ENCODE results near the gene SEZ6L2. TPM values are rescaled to one million over a fixed set of nuclear protein-coding genes. Genes with fewer than 3 reads are reported as not detected.
A peak's percentile ranks its signal among the peaks of the same experiment; 100 is the strongest.

Gene SEZ6L2
- total RNA-seq, 4 donors from 2014 or later: 1.4 to 100 (median 3.1) TPM

DNA sequence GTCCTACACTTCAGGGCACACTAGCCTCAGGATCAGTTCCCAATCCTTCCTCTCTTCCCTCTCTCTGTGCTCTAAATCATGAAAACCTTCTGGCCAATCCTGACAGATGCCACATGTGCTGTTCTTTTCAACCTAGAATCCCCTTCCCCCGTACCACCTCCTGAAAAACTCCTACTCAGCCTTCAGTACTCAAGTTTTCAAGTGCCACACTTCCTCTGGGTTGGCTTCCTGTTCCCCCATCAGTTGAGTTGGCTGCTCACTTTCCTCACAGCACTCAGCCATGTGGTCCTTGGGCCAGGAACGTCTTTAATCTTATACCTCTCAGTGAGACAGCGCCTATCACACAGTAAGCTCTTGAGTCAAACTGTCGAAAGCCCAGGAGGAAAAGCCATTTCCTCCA, 4.2 kb upstream of the SEZ6L2 start:
- TF ChIP-seq POLR2A (IDR thresholded peaks at IDR 0.05): no peak
- TF ChIP-seq CTCF (IDR thresholded peaks at IDR 0.05): no peak
- H3K4me3 ChIP-seq (ENCODE audit: low read depth, poor library complexity, severe bottlenecking): no peak overlapping the region
- DNase-seq (ENCODE audit: low spot score in 2 of 2): no peak
- intact Hi-C loops (cut with DNase I; ENCODE audit: low total_unique reads): no loop called here
- WGBS, 2 donors: 61 to 66% methylated on average over 4 of the region's 4 CpGs

DNA sequence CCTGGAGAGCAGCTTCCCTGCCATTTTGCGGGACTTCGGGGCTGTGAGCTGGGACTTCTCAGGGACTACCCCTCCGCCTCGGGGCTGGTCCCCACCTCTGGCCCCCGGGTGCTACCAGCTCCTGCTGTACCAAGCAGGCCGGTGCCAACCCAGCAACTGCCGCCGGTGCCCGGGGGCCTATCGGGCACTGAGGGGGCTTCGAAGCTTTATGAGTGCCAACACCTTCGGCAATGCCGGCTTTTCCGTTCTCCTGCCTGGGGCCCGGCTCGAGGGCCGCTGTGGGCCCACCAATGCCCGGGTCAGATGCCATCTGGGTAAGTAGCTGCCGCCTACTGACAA, 2.2 kb upstream of the SEZ6L2 start:
- no peak overlapping the region for H3K4me3 ChIP-seq (ENCODE audit: low read depth, poor library complexity, severe bottlenecking)
- no peak for TF ChIP-seq CTCF (IDR thresholded peaks at IDR 0.05)
- TF ChIP-seq POLR2A (IDR thresholded peaks at IDR 0.05): no peak
- no peak for DNase-seq (ENCODE audit: low spot score in 2 of 2)
- WGBS, 2 donors: 74 to 83% methylated on average over 6 to 19 of the region's 19 CpGs
- intact Hi-C loops (cut with DNase I; ENCODE audit: low total_unique reads): no loop called here

GRCh38 chr16:29900888-29901606, 1.7 kb upstream of the SEZ6L2 start:
- H3K4me3 ChIP-seq (ENCODE audit: low read depth, poor library complexity, severe bottlenecking): no peak overlapping the region
- TF ChIP-seq CTCF (IDR thresholded peaks at IDR 0.05) (no peak), POLR2A (IDR thresholded peaks at IDR 0.05) (no peak)
- intact Hi-C loops (cut with DNase I; ENCODE audit: low total_unique reads): no loop called here
- no peak for DNase-seq (ENCODE audit: low spot score in 2 of 2)
- WGBS, 2 donors: 54 to 62% methylated on average over 26 to 28 of the region's 31 CpGs

DNA sequence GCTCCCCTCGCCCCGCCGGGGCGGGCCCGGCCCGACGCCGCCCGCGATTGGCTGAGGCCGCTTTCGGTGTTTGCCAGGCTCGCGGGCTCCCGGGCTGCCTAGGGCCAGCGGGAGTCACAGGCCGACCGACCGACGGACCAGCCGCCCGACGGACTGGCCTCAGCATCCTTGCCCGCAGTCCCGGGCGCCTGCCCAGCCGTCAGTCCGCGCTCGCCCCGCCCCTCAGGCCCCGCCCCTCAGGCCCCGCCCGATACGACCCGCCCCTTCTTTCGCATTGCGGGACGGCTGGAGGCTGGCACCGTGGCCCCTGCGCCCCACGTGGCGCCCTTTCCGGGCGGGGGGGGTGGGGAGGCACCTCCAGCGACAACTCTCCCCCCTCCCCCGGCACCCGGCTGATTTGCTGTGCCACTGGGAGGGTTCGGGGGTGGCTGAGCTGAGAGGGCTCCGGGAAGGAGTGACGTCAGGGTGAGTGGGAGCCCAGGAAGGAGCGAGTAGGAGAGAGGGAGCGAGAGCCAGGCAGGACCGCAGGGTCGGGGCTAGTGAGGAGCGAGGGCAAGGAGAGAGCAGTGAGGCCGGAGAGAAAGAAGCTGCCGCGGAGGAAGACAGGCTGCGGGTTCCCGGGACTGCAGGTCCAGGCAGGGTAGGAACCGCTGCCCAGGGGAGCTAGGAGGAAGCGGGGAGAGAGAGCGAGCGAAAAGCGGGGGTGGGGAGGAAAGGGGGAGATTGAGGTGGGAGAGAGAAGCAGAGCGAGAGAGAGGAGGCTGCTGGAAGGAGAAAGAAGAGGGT, 945 bp upstream of the SEZ6L2 start, which contains the start of gene ASPHD1:
ASPHD1 (plus strand) TSS at position 387 of the 786 bp plus-strand sequence. CDS start 484 bp downstream, outside the sequence.
- peak in 1 of 2 donors; percentile 93 for DNase-seq (ENCODE audit: low spot score in 2 of 2)
- intact Hi-C loops (cut with DNase I; ENCODE audit: low total_unique reads): no loop called here
- H3K4me3 ChIP-seq (ENCODE audit: low read depth, poor library complexity, severe bottlenecking): peak within 1 kb of the TSS; percentile 23
- TF ChIP-seq POLR2A (IDR thresholded peaks at IDR 0.05) (no peak), CTCF (IDR thresholded peaks at IDR 0.05) (peak in 1 of 3 donors; percentile 8)
- WGBS, 2 donors: 1 to 2% methylated on average over 21 to 26 of the region's 67 CpGs

DNA sequence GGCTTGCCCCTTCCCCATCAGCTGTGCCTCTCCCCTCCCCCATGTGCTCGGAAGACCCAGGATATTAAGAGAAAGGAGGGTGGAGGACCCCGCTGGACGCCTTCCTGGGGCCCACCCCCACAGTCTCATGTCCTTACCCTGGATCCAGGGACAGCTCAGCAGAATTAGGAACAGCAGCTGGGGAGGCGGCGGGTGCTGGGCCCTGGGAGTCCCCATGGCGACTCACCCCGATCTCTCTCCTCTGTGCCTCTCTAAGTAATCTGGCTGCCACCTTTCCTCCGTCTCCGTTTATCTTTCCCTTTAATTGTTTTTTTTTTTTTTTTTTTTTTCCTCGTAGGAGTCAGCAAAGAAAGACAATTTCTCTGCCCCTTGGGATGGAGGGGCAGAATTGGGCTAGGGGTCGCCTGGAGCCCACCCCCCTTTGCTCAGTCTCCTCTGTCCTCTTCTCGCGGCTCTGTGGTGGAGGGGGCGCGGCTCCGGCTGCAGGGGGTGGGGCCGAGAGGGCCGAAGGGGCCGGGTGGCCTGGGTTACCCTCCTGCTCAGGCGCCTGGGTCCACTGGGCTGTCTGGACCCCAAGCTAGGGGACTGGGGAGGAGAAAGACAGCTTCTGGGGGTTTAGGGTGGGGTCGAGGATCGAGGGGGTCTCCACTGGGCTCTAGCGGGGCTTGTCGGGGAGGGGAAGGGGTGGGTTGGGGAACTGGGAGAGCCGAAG, 390 bp downstream of the SEZ6L2 start:
- WGBS, 2 donors: 2 to 3% methylated on average over 24 to 25 of the region's 25 CpGs
- intact Hi-C loops (cut with DNase I; ENCODE audit: low total_unique reads): no loop called here
- no peak overlapping the region for H3K4me3 ChIP-seq (ENCODE audit: low read depth, poor library complexity, severe bottlenecking)
- TF ChIP-seq CTCF (IDR thresholded peaks at IDR 0.05) (no peak), POLR2A (IDR thresholded peaks at IDR 0.05) (no peak)
- no peak for DNase-seq (ENCODE audit: low spot score in 2 of 2)
